NCI-H1105 treated with DMSO at 0.1 percent for 48 hours (cell line): ENCODE data around the gene CIDEC.

Source experiments
- DNase-seq: peaks from one replicate; lab custom pipeline; 2025; lab: John Stamatoyannopoulos, UW

The CIDEC gene

GRCh38 chr3:9846231-9846630, 33.8 kb downstream of the CIDEC start:
- no peak for DNase-seq

GRCh38 chr3:9843715-9844438, 36.2 kb downstream of the CIDEC start, which contains the start of gene RPUSD3:
Gene RPUSD3, minus strand, starts transcription at chr3:9844008. Its CDS starts 18 bp downstream, at chr3:9843990.
- peak; percentile 73 for DNase-seq

GRCh38 chr3:9841015-9841414, 39.0 kb downstream of the CIDEC start:
- no peak for DNase-seq

- no peak for DNase-seq
Observed at GRCh38 chr3:9838856-9839255, 41.2 kb downstream of the CIDEC start.

- no peak for DNase-seq
Observed at GRCh38 chr3:9837701-9838582, 42.1 kb downstream of the CIDEC start.

GRCh38 chr3:9834520-9835380, 45.3 kb downstream of the CIDEC start:
- DNase-seq: no peak

GRCh38 chr3:9833078-9833477, 47.0 kb downstream of the CIDEC start:
- DNase-seq: no peak

GRCh38 chr3:9831253-9831652, 48.8 kb downstream of the CIDEC start:
- no peak for DNase-seq

- no peak for DNase-seq
Observed at GRCh38 chr3:9828801-9829755, 51.0 kb downstream of the CIDEC start.

- no peak for DNase-seq
Observed at GRCh38 chr3:9826815-9827573, 53.1 kb downstream of the CIDEC start.

- no peak for DNase-seq
Observed at GRCh38 chr3:9825451-9826040, 54.5 kb downstream of the CIDEC start.

GRCh38 chr3:9820946-9821345, 59.1 kb downstream of the CIDEC start:
- no peak for DNase-seq

GRCh38 chr3:9820543-9820942, 59.5 kb downstream of the CIDEC start:
- no peak for DNase-seq

- DNase-seq: no peak
Observed at GRCh38 chr3:9818666-9819335, 61.3 kb downstream of the CIDEC start.

GRCh38 chr3:9817436-9817835, 62.6 kb downstream of the CIDEC start:
- no peak for DNase-seq
